Tibial nerve (tissue), 4 donors: ENCODE data around the gene EDAR.

Source experiments
- EP300 ChIP-seq, 2 donors: sonication (generic); formaldehyde crosslinking; IDR thresholded peaks; one replicate each; pipeline ENCODE4 v1.6.1; 2017; ENCODE audit warnings: antibody characterized with exemption in 2 of 2, mild to moderate bottlenecking in 1 of 2
- POLR2A ChIP-seq, 2 donors: fragments of 450-650 bp; IDR thresholded peaks; one replicate each; pipeline ENCODE4 v1.6.1; 2017; ENCODE audit warnings: antibody characterized with exemption in 2 of 2, mild to moderate bottlenecking in 2 of 2, moderate library complexity in 2 of 2
- TF ChIP-seq, protein P1 (sequence below), 5 experiments: fragments of 200-600 bp in 3 of 5; fragments of 450-650 bp in 2 of 5; sonication (generic) in 3 of 5; IDR thresholded peaks; one replicate each; pipeline ENCODE4 v1.5.1; 2016 to 2019; ENCODE audit warnings: antibody characterized with exemption in 5 of 5, mild to moderate bottlenecking in 3 of 5, moderate library complexity in 2 of 5

DNA sequence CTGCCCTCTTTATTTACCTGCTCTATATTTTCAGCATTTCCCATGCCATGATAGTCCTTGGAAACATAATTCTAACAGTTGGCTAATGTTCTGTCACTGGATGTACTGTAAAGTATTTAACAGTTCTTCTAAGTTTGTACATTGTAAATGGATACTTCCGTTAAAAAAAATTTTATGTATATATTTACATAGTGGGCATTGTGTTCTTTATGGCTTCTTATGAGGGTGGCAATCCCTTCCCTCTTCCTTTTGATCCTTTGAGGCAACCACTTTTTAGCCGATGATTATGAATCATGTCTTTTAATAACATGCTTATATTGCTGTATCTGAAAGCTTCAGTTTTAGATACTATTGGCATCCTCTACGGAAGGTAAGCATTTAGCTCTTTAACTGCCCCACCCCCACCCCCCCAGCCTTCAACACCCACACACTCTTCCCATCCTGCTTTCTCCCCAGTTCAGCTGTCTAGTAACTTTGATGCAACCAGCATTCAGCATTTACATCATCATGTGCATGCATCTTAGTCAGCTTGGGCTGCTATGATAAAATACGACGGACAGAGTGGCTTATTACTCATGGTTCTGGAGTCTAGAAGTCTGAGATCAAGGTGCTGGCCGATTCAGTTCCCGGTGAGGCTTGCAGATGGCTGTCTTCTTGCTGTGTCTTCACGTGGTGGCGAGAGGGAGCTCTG, 21.0 kb upstream of the EDAR start:
- TF ChIP-seq, protein P1, sequence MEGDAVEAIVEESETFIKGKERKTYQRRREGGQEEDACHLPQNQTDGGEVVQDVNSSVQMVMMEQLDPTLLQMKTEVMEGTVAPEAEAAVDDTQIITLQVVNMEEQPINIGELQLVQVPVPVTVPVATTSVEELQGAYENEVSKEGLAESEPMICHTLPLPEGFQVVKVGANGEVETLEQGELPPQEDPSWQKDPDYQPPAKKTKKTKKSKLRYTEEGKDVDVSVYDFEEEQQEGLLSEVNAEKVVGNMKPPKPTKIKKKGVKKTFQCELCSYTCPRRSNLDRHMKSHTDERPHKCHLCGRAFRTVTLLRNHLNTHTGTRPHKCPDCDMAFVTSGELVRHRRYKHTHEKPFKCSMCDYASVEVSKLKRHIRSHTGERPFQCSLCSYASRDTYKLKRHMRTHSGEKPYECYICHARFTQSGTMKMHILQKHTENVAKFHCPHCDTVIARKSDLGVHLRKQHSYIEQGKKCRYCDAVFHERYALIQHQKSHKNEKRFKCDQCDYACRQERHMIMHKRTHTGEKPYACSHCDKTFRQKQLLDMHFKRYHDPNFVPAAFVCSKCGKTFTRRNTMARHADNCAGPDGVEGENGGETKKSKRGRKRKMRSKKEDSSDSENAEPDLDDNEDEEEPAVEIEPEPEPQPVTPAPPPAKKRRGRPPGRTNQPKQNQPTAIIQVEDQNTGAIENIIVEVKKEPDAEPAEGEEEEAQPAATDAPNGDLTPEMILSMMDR (IDR thresholded peaks at IDR 0.05), result no peak
- TF ChIP-seq POLR2A (IDR thresholded peaks at IDR 0.05), result no peak
- TF ChIP-seq EP300 (IDR thresholded peaks at IDR 0.05), result no peak
